Measurements from ENCODE around the gene SMARCA4.
"Not testable (repeated sequence)": the region's sequence is repeated elsewhere in the genome, so short reads cannot be mapped to it uniquely, and the experiment has no call there.

SMARCA4 gene

GRCh38 chr19:11092181-11092538 is 131.3 kb downstream of the SMARCA4 start:
- DNase-seq: peak in 1 of 56 donors; percentile 51

- peak in 9 of 56 donors; percentile 5 to 42 (median 19) for DNase-seq
These were observed 132.9 kb downstream of the SMARCA4 start for GRCh38 chr19:11093689-11094238.

- no peak for DNase-seq
These were observed 133.7 kb downstream of the SMARCA4 start for GRCh38 chr19:11094520-11094894.

GRCh38 chr19:11096210-11096841 is 135.5 kb downstream of the SMARCA4 start:
- peak in 4 of 56 donors; percentile 3 to 11 (median 4) for DNase-seq

GRCh38 chr19:11097367-11097766 is 136.5 kb downstream of the SMARCA4 start:
- not testable (repeated sequence) for DNase-seq

- DNase-seq: no peak
These were observed 137.5 kb downstream of the SMARCA4 start for GRCh38 chr19:11098327-11098726.

GRCh38 chr19:11098861-11099260 is 138.0 kb downstream of the SMARCA4 start:
- DNase-seq: no peak

- DNase-seq: no peak
These were observed 139.2 kb downstream of the SMARCA4 start for GRCh38 chr19:11100049-11100448.

- no peak for DNase-seq
These were observed 140.2 kb downstream of the SMARCA4 start for GRCh38 chr19:11101057-11101456.

GRCh38 chr19:11102944-11103343 is 142.1 kb downstream of the SMARCA4 start:
- peak in 12 of 56 donors; percentile 6 to 35 (median 16) for DNase-seq

- DNase-seq: not testable (repeated sequence)
These were observed 142.8 kb downstream of the SMARCA4 start for GRCh38 chr19:11103667-11104066.

- DNase-seq: no peak
These were observed 144.3 kb downstream of the SMARCA4 start for GRCh38 chr19:11105014-11105636.

GRCh38 chr19:11106477-11106876 is 145.6 kb downstream of the SMARCA4 start:
- no peak for DNase-seq

- DNase-seq: no peak
These were observed 147.9 kb downstream of the SMARCA4 start for GRCh38 chr19:11108746-11109145.

GRCh38 chr19:11111117-11111770 is 150.4 kb downstream of the SMARCA4 start:
- no peak for DNase-seq

GRCh38 chr19:11111771-11112144 is 150.9 kb downstream of the SMARCA4 start:
- no peak for DNase-seq

Measured in amygdala (tissue), 56 donors.